NCI-H146 treated with DMSO at 0.1 percent for 48 hours (cell line): ENCODE data around the gene SGCD.

ENCODE experiments used
- DNase-seq: peaks from one replicate; lab custom pipeline; 2025; ENCODE audit not compliant: unreplicated experiment; lab: John Stamatoyannopoulos, UW

SGCD gene

DNA sequence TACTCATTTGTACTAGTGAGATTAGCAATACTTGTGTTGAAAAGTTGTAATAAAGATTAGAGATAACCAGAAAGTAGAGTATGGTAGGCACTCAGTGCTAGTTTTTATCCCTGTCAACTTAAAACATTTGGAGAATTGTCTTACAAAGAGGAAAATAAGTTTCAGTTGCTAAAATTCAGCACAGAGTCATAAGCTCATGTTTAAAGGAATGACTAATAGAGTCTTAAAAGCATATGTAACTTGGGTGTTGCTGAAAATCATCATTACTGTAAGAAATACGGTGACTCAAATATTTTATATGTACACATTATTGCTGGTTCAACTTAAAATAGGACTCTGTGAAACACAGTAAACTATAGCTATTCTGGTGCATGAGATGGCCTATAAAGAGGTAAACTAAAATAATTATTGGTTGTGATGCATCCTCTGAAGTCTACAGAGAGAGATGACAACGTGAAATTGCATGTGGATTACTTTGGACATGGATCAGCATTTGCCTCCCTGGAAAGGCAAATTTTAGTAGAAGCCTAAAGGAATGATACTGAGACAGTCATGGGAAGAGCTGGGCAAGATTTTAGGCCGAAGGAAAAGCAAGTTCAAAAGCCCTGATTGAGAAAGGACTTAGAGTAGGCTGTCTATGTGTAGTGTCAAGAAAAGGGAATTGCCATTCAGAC is 34.6 kb downstream of the SGCD start:
- DNase-seq: no peak

DNA sequence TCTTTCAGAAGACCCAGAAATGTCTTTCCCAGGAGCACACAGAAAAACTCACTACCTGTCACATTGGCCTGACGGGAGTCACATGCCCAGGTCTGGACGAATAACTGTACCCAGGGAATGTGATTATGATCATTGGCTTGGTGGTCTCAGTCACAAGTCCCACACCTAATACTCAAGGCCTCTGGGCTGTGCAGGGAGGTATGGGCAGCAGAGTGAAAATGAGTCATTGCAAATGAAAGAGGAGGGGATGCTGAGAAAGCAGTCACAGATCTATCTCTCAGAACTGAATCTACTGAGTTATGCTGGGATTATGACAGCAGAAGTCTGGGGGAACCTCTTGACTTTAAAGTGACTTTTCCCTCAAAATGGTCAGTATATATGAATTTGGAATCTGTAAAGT is 36.9 kb downstream of the SGCD start:
- DNase-seq: no peak

DNA sequence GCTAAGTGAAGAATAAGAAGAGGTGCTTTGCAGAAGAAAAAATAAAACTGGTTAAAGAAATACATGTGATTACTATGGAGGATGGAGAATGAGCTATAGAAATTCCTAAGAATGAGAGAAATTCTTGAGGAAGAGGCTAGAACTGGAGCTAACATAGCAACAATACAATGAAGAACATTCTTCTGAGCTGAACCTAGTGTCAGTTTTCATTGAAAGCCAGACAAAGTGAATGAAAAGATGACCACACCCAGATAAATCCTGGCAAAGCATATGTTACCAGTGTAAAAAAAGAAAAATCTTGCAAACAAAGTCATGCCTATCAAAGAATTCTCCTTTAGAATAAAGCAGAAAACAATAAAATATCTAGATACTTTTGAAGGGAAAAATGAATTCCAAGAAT is 39.6 kb downstream of the SGCD start:
- DNase-seq: no peak

DNA sequence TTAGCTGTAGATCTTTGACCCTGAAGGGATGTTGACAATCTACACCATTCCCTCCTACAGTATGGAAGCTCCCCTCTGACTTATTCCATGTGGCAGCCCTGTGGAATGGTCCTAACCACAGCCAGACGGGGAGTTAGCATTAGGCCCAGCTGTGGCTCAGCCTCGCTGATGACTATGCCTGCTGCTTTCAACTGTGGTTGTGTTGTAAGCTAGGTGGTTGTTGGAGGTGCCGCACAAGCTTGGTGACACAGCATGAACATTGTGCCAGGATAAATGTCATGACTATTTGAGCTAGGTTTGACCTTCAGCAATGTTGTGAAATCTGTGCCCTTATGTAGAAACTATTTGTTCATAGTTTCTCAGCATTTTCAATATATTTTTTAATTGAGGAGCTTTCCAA is 40.6 kb downstream of the SGCD start:
- DNase-seq: no peak

DNA sequence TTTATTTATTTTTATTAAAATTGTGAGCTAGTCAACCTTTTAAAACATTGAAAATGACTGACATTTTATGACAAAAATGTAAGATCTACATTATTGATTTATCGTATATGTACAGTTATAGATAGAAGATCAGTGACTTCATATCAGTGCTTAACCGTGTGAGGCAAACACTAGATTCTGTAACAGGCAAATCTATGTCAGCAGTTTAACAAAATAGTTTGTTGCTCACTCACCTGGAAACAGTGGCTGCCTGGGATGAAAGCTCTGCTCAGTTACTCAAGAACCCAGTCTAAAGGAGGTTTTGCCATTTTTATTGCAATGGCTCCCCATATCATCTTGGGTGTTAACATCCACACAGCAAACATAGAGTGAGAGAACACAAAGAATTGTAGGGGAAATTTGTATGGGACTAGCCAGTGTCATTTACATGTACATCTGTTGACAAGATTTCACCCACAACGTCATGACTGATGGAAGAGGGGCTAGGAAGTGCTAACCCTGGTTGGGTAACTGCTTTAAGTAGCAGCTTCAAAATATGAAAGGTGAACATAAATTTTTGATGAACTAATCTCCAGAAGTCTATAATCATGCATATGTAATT is 49.0 kb downstream of the SGCD start:
- no peak for DNase-seq

DNA sequence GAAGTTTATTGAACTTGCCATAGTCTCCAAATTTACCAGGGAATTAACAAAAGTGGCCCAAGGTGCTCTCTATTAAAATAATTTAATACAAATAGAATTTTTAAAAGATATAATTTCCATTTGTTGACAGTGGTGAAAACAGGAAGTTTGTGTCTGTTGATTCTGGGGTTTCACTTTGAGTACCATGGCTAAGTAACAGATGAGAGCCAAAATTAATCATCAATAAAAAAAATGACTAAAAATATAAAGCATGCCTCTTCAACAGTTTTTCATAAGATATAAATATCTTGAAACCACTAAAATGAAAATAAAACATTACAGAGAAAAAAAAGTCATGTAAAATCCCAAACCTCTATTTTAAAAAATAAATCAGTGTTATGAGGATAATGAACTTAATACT is 49.8 kb downstream of the SGCD start:
- no peak for DNase-seq

DNA sequence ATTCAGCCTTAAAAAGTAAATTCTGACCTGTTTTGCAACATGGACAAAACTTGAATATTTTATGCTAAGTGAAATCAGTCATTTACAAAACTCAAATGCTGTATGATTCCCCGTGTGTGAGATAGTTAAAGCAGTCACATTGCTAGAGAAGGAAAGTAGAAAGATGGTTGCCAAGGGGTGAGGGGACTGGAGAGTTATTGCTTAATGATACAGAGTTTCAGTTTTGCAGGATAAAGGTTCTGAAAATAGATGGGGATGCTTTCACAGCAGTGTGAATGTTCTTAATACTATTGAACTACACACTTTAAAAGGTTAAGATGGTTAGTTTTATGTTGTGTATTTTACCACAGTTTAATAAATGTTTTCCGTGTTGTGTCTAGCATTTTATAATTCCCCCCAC is 51.2 kb downstream of the SGCD start:
- no peak for DNase-seq

DNA sequence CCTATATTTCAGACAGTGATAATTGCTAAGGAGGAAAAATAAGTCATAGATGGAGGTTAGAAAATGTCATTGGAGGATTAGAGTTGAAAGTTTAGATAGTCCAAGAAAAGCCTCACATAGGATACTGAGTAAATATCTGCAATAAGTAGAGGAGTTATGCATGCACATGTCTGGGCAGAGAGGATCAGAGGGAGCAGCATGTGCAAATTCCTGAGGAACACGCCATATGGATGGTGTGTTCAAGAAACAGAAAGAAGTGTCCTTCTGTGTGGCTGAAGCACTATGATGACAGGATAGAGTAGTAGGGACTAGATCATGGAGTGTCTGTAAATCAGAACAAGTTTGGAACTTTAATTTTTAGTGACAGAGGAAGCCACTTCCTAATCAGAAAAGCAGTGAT is 52.2 kb downstream of the SGCD start:
- no peak for DNase-seq

DNA sequence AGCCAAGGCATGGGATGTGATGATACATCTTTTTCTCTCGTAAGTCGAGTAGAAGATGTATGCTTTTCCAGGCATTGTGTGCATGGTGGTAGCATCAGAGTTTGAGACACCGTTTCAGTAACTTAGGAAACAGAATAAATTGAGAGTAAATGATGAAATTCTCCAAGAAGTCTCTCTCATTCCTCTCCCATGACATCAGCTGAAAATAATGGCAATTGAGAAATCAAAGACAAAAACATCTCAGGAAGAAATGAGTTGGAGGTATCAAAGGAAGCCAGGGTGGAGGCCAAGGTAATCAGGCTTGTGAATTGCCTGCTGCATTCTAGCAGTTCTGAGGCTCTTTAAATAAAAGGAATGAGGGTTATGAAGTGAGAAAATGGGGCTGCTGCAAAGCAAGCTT is 53.9 kb downstream of the SGCD start:
- DNase-seq: no peak

DNA sequence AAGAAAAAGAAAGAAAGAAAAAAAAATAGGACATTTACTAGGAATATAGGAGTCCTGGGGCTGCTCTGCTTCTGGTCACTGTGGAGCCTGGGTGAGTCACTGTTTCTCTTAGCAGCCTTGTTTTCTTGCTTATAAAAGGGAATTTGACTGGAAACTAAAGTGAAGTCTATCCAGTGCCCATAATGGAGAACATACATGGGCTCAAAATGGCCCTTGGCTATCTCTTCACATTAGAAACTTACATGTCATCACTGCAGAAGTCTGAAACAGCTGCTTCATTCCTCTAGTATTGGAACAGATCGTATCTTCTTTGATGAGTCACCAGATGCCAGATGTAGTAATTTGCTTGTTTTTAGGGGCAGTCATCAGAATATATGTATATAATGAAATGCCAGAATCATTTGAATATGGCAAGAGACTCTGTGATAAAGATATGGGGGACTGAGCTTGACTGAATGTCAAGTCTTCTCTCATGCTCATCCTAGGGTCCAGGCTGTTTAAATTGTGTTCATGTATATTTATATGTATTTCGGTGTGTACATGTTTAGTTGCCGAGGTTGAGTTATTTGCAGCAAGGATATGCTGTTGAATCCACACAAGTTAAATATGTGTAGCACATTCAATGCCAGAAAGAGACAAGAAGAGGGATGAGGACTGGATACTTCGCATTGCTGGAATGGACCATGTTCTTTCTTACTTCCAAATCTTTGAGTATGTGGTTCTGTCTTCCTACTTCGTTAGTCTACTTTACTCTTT is 56.7 kb downstream of the SGCD start:
- no peak for DNase-seq

DNA sequence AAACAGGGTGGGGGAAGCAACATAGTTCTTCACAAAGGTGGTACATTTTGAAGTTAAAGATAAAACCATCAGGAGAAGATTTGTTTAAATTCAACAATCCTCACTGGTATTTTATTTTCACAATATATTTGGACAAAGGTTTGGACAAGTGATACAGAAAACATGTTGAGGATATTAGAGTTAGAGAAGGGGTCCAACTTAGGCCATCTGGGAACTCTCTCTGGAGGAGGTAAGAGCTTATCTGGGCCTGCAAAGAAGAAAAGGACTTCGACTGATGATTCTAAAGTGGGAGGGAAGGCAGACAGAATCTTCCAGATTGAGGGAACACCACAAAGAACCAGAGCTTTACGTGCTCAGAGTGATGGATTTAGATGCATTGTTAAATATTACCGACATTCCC is 58.5 kb downstream of the SGCD start:
- DNase-seq: no peak

DNA sequence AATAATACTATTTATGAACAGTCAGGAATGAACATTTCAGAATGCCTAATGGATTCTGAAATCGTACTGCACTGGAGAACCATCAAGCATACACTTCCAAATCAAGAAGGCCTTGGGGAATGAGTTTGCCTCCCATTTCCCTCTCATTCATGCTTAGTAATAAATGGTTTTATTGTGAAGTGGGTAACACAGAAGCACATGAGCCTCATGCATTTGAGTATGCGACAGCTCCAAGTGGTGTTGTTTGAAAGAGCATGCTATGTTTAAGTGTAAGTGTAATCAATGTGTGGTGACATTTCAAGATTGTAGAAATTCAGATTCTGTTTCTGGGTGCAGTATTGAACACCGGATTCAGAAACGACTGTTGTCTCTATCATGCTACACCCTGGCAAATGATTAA is 60.0 kb downstream of the SGCD start:
- no peak for DNase-seq

DNA sequence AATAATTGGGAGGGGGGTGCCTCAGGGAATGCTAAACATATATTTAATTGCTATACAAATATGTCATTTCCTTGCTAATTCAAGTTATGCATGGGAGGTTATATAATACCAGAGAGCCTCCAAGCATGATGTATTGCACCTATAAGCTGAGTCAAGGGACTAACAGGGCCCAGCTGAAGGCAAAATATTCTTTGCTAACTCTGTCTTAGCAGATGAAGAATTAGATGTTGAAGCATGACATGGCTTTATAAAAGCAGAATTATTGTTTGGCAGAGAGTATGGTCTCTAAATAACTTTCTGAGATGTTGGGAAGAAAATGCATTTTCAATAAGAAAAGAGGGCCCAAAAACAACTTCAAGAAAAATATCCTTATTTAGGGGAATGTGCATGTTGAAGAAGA is 60.4 kb downstream of the SGCD start:
- no peak for DNase-seq

DNA sequence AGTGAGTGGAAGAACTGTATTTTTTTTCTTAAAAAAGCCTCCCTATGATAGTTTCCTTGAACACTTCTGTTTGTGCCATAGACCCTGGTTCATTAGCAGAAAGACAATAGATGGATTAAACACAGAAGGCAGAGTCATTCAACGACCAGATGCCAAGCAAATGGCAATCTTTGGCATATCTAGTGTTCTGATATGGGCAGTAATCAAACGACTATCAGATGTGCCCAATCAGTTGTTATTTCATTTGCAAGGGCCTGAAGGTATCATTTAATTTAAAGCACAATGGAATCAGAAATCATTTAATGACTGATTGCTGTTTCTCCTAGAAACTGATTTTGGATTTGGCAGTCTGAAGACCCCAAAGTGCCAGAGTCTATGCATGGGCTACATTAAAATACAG is 61.3 kb downstream of the SGCD start:
- no peak for DNase-seq

DNA sequence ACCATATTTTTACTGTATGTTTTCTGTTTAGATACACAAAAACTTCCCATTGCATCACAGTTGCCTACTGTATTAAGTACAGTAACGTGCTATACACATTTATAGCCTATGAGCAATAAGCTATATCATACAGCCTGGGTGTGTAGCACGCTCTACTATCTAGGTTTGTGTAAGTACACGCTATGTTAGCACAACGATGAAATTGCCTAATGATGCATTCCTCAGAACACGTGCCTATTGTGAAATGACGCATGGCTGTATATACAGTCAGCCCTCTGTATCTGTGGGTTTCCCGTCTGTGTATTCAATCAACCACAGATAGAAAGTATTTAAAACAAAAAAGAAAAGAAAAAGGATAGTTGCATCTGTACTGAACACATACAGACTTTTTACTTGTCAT is 64.2 kb downstream of the SGCD start:
- no peak for DNase-seq

DNA sequence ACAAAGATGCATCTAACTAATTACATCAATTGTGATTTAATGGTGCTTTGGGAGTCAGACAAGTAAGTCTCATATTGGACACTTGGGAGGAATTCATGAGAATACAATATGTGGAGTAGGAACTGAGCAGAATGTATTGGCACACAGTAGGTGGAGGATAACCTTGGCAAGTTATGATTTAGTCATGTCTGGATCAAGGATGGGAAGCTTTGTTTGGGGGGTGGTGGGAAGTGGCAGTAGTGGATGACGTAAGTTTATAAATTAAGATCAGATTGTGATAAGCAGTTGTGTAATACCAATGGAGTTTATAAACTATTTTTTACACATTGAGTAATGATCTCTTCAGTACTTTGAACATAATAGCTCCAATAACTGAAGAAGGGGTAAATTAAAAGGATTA is 67.0 kb downstream of the SGCD start:
- no peak for DNase-seq

DNA sequence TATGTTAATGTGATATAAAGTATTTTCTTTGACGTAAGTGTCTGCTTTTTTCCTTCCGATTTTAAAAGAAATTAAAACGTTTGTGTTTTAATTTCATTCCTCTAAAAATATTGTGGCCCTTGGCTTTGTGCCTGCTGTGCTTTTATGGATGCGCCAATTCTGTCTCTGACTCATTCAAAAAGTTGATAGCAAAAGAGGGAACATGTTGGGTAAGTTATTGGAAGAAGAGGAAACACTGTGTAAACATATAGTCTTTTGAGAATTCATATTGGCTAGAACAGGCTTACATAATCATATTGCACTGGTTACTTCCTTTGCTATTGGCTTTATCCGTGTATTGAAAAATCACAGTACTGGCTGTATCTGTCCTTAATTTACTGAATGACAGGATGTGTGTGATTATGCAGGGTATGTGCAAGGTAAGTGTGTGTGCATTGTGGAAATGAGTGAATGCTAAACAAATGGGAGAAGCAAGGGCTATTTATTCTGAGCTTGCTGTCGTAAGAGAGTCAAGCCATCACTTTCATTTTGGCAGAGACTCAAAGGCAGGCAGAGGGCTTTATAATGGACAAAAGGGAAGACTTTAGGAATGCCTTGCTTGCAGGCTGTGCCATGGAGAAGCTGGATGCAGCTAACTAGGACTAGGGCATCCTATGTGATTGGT is 67.8 kb downstream of the SGCD start:
- DNase-seq: no peak

DNA sequence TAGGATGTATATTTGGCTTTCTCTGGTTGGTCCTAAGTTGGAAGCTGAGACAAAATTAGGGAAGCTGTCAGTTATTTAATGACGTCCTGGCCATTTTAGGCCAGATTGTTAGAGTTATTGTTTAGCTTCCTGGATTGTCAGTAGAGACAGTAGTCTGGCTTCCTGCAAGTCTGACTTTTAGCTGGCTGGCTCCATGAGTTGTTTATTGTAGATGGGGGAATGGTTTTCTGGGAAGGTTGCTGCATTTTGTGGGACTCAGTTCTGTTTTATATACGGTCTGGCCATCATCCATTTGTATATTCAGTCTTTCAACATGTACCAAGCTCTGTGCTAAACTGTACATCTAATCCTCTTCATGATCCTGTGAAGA is 68.3 kb downstream of the SGCD start:
- no peak for DNase-seq

DNA sequence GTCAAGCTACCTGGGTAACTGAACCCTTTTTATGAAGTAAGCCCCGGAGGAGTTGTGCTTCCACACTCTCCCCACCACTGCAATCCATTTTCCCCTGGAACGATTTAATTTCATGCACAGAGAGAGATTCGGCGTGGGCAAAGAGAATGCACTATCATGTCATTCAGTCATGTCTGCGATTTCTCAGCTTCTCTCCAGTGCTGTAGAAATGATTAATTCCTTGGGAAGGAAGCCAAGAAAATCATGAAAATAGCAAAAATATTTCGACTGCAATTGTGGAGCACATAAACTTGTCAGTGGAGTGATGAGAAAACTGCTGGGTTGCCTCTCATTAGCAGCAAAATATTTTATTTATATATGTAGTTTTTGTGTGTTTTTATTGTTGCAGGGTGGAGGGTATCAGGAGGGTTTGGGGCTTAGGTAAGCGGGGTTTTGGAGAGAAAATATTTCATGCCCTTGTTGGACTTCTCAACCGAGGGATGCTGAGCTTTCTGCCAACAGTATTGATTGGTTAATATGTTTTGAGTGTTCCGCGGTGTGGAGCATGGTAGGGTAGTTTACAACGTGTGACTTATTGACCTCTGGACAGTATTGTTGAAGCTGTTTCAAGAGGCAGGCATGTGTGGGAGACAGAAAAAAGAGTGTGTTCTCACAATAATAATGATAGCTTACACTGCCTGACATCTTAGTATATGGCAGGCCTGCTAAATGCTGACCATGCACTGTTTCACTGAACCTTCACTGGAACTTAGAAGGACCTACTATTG is 69.3 kb downstream of the SGCD start:
- DNase-seq: no peak

DNA sequence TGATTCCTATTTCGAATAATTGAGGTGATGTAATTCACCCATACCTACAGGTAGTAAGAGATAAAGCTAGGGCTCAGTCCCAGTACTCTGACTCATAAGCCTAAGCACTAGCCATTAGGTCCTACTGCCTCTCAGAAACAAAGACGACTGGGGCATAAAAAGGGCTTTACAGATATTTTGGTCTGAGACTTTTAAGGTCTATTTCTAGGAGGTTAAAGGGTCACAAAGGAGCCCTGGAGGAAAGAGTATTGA is 69.8 kb downstream of the SGCD start:
- no peak for DNase-seq

DNA sequence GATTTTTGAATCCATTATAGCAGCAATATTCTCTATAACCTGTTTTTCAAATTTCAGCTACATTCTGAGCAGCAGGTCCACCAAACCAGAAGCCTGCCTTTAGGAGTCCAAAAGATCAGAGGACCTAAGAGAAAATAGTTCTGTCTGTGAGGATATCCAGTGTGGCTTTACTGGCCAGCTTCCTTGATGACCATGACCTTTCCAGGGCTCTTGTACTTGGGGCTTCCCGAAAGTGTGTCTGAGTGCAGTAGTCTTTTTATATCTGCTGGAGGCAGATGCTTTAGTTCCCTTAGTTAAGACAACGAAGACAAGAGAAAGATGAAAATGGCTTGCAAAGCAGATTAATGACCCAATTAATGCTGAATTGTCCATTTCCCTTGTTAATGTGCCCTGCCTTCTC is 72.4 kb downstream of the SGCD start:
- DNase-seq: no peak
